OCI-LY1 (cell line): ENCODE data around the gene ZSCAN31.

Experiments
- EZH2 ChIP-seq: fragments of 200-600 bp; sonication (generic), shearing (Covaris generic); IDR thresholded peaks from 2 replicates; pipeline ENCODE4 v1.8.0; 2017; ENCODE audit warnings: borderline replicate concordance, mixed run types, mild to moderate bottlenecking, antibody characterized with exemption, low read length, moderate library complexity, mixed read lengths
- TF ChIP-seq, protein P1 (sequence below): fragments of 200-600 bp; sonication (generic), shearing (Covaris generic); IDR thresholded peaks from 2 replicates; pipeline ENCODE4 v1.5.1; 2017; ENCODE audit warnings: mild to moderate bottlenecking, antibody characterized with exemption, low read length, moderate library complexity, mixed read lengths

DNA sequence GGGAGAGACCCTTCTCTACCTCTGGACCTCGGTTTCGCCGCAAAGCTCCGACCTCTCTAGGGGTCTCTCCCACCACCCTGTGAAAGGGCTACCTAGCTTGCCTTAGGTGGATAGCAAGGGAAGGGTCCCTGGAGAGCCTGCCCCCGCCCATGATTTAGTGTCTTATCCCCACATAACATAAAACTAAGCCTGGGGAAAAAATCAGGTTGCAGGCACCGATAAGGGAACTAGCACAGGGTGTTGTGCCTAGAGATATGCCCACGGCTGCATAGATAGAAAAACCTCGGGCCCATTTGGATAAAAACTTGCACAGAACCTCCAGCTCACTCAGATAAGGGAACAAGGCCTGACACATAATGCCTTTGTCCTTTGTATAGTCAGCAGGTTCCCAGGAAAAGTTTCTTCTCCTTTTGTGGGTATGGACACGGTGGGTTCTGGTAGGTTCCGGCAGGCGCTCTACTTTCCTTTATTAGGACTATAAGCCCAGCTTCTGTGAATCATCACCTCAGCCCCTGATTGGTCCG, 846 bp downstream of the ZSCAN31 start:
- TF ChIP-seq EZH2, result no peak
- TF ChIP-seq, protein P1, sequence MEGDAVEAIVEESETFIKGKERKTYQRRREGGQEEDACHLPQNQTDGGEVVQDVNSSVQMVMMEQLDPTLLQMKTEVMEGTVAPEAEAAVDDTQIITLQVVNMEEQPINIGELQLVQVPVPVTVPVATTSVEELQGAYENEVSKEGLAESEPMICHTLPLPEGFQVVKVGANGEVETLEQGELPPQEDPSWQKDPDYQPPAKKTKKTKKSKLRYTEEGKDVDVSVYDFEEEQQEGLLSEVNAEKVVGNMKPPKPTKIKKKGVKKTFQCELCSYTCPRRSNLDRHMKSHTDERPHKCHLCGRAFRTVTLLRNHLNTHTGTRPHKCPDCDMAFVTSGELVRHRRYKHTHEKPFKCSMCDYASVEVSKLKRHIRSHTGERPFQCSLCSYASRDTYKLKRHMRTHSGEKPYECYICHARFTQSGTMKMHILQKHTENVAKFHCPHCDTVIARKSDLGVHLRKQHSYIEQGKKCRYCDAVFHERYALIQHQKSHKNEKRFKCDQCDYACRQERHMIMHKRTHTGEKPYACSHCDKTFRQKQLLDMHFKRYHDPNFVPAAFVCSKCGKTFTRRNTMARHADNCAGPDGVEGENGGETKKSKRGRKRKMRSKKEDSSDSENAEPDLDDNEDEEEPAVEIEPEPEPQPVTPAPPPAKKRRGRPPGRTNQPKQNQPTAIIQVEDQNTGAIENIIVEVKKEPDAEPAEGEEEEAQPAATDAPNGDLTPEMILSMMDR, result no peak
